Ramos (cell line): ENCODE results near the gene SPPL2B.

ENCODE experiments used
- in situ Hi-C: fragments of 300-500 bp; cut with MboI; formaldehyde crosslinking; loops from one replicate; pipeline ENCODE4 v1.14.3; 2022; ENCODE audit warnings: low sequenced_read_pairs; ENCODE audit not compliant: unreplicated experiment

The SPPL2B gene

GRCh38 chr19:2300533-2300932 is 28.0 kb upstream of the SPPL2B start:
- in situ Hi-C loops: no loop called here

- in situ Hi-C loops: no loop called here
Measured at GRCh38 chr19:2302319-2303210, 25.9 kb upstream of the SPPL2B start.

- in situ Hi-C loops: no loop called here
Measured at GRCh38 chr19:2303211-2303798, 25.2 kb upstream of the SPPL2B start.

GRCh38 chr19:2305452-2306280 is 22.8 kb upstream of the SPPL2B start:
- in situ Hi-C loops: no loop called here

GRCh38 chr19:2306281-2306806 is 22.1 kb upstream of the SPPL2B start:
- in situ Hi-C loops: no loop called here

GRCh38 chr19:2306971-2307370 is 21.5 kb upstream of the SPPL2B start:
- in situ Hi-C loops: no loop called here

- in situ Hi-C loops: no loop called here
Measured at GRCh38 chr19:2307518-2308012, 20.9 kb upstream of the SPPL2B start.

GRCh38 chr19:2308114-2308556 is 20.3 kb upstream of the SPPL2B start, which contains the start of gene LINGO3:
TSS of gene LINGO3 (minus strand) at chr19:2308154. CDS start at chr19:2291776, 16,378 bp downstream.
- in situ Hi-C loops: no loop called here

- in situ Hi-C loops: no loop called here
Measured at GRCh38 chr19:2309734-2310362, 18.6 kb upstream of the SPPL2B start.

- in situ Hi-C loops: no loop called here
Measured at GRCh38 chr19:2311093-2311492, 17.4 kb upstream of the SPPL2B start.

GRCh38 chr19:2312820-2313501 is 15.5 kb upstream of the SPPL2B start:
- in situ Hi-C loops: no loop called here

GRCh38 chr19:2315121-2315817 is 13.2 kb upstream of the SPPL2B start:
- in situ Hi-C loops: no loop called here

GRCh38 chr19:2315818-2316353 is 12.6 kb upstream of the SPPL2B start:
- in situ Hi-C loops: no loop called here

GRCh38 chr19:2317300-2317699 is 11.2 kb upstream of the SPPL2B start:
- in situ Hi-C loops: no loop called here

- in situ Hi-C loops: no loop called here
Measured at GRCh38 chr19:2317756-2318155, 10.7 kb upstream of the SPPL2B start.

GRCh38 chr19:2318923-2319322 is 9.6 kb upstream of the SPPL2B start:
- in situ Hi-C loops: no loop called here

- in situ Hi-C loops: no loop called here
Measured at GRCh38 chr19:2319551-2319950, 8.9 kb upstream of the SPPL2B start.

GRCh38 chr19:2320049-2320448 is 8.4 kb upstream of the SPPL2B start:
- in situ Hi-C loops: no loop called here
